Heart left ventricle (tissue), 13 donors: ENCODE results near the gene COX4I1.

Experiments used
- CTCF ChIP-seq, 12 donors: fragments of 200-600 bp; sonication (generic) in 4 of 12; IDR thresholded peaks; one replicate each; pipeline versions ENCODE4 v1.5.0 to v1.8.0; 2018 to 2022; ENCODE audit warnings: antibody characterized with exemption in 12 of 12, mild to moderate bottlenecking in 5 of 12
- POLR2A ChIP-seq, 2 donors: fragments of 450-650 bp; IDR thresholded peaks; one replicate each; pipeline ENCODE4 v1.6.1; 2017; ENCODE audit warnings: antibody characterized with exemption in 2 of 2, mild to moderate bottlenecking in 2 of 2, moderate library complexity in 2 of 2
- donor health status: ischemic (EF 13 %, LVEDD 7.1; RV severe dilation, severe dysfunction).
- donor health status: DM: no; HTN: yes; CAD: no.
- donor health status: DM: no; HTN: no; CAD: no.
- donor health status: ischemic (EF 25% LVEDD 6.9; RV normal size, moderate dysfunction).
- donor health status: ischemic (EF 25% LVEDD 5.7; RV mildly dilated, moderate dysfunction).
- donor health status: ischemic (EF 35%, LVEDD 5.7; RV mildly dilated, moderate dysfunction).
- donor health status: nonischemic (EF 11% LVEDD 7.7; RV severe dilation, severe dysfunction).
- donor health status: DM: yes; HTN: yes; CAD: no.
- donor health status: PGD.
- donor health status: ischemic (EF 29% LVEDD 5.4; RV normal size, mild dysfunction).
- donor health status: nonischemic (EF 23%, LVEDD 6.1; RV moderate dilation, normal function).

DNA sequence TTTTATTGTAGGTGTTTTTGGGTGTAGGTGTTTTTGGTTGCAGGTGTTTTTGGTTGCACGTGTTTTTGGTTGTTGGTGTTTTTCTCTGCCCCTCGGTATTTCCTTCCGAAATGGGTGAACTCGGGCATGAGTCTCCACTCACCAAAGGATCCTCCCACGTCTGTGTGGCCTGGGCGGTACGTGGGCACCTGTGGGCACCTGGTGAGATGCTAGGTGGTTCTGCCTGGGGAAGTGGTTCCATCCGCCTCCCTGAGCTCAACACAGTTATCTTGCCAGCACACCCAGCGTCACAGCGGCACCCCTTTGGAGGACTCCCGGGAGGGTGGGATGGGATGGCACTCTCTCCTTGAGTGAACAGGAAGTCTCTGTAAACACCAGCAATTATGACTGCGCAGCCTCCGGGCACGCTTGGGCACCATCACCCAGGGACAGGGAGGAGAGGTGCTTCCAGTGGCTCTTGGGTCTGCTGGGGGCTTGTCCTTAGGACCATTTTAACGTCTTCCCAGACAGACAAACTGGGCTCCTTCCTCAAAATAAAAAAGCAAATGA is 29.8 kb downstream of the COX4I1 start:
- TF ChIP-seq CTCF (IDR thresholded peaks at IDR 0.05) (no peak), POLR2A (IDR thresholded peaks at IDR 0.05) (no peak)
